Tibial artery (tissue), 4 donors: ENCODE results near the gene CMTM3.
"Not testable (repeated sequence)": the region's sequence is repeated elsewhere in the genome, so short reads cannot be mapped to it uniquely, and the experiment has no call there.

ENCODE experiments used
- DNase-seq, 2 donors: peaks; one replicate each; pipeline ENCODE4 v3.0.0-alpha.2; 2019
- H3K27ac ChIP-seq, 2 donors: fragments of 200-600 bp; sonication (generic) in 1 of 2; 1 replicate in 1 of 2; 2 replicates in 1 of 2; pipeline ENCODE4 v1.5.1; 2018 to 2019; ENCODE audit warnings: mild to moderate bottlenecking in 1 of 2
- H3K27me3 ChIP-seq, 2 donors: fragments of 200-600 bp; sonication (generic) in 1 of 2; one replicate each; pipeline versions ENCODE4 v1.5.1 to v1.6.0; 2016 to 2019
- H3K36me3 ChIP-seq, 3 donors: fragments of 200-600 bp; sonication (generic) in 2 of 3; one replicate each; pipeline ENCODE4 v1.5.1; 2016 to 2019; ENCODE audit warnings: mild to moderate bottlenecking in 2 of 3
- H3K4me1 ChIP-seq, 4 donors: fragments of 200-600 bp; sonication (generic) in 2 of 4; 1 replicate in 3 of 4; 2 replicates in 1 of 4; pipeline ENCODE4 v1.5.1; 2016 to 2019
- H3K4me3 ChIP-seq, 2 donors: fragments of 200-600 bp; sonication (generic) in 1 of 2; 1 replicate in 1 of 2; 2 replicates in 1 of 2; pipeline ENCODE4 v1.5.1; 2018 to 2019; ENCODE audit warnings: mild to moderate bottlenecking in 2 of 2
- H3K9me3 ChIP-seq, 3 donors: fragments of 200-600 bp; sonication (generic) in 1 of 3; one replicate each; pipeline ENCODE4 v1.5.1; 2016 to 2019
- intact Hi-C: fragments of 100-400 bp; cut with DNase I; formaldehyde crosslinking; loops from one replicate; pipeline ENCODE4 v1.15.0; 2023; ENCODE audit warnings: low total_unique reads
- TF ChIP-seq, protein P1 (sequence below), 2 experiments: fragments of 200-600 bp in 1 of 2; fragments of 450-650 bp in 1 of 2; IDR thresholded peaks; one replicate each; pipeline ENCODE4 v1.5.1; 2017 to 2019; ENCODE audit warnings: antibody characterized with exemption in 2 of 2, mild to moderate bottlenecking in 1 of 2, moderate library complexity in 1 of 2

CMTM3 gene

DNA sequence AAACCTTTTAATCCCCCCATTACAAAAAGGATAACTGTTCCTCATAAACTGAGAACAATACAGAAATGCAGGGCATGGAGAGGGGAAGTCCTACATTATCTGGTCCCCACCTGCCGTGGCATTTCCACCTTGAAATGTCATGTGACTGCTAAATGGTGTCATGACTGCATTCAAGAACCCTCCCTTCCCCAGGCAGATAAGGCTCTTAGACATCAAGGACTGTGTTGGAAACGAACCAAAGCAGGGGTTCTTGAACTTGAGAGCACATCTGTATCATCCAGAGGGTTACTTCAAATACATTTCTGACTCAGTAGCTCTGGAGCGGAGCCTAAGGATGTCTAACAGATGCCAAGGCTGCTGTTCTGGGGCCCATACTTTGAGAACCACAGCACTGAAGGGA, 18.4 kb downstream of the CMTM3 start:
- peaks cover 0 to 18% (median 10%) of the 10 kb centered on the region in 4 donors for H3K4me1 ChIP-seq
- TF ChIP-seq, protein P1, sequence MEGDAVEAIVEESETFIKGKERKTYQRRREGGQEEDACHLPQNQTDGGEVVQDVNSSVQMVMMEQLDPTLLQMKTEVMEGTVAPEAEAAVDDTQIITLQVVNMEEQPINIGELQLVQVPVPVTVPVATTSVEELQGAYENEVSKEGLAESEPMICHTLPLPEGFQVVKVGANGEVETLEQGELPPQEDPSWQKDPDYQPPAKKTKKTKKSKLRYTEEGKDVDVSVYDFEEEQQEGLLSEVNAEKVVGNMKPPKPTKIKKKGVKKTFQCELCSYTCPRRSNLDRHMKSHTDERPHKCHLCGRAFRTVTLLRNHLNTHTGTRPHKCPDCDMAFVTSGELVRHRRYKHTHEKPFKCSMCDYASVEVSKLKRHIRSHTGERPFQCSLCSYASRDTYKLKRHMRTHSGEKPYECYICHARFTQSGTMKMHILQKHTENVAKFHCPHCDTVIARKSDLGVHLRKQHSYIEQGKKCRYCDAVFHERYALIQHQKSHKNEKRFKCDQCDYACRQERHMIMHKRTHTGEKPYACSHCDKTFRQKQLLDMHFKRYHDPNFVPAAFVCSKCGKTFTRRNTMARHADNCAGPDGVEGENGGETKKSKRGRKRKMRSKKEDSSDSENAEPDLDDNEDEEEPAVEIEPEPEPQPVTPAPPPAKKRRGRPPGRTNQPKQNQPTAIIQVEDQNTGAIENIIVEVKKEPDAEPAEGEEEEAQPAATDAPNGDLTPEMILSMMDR (IDR thresholded peaks at IDR 0.05): no peak
- intact Hi-C loops: no loop called here

DNA sequence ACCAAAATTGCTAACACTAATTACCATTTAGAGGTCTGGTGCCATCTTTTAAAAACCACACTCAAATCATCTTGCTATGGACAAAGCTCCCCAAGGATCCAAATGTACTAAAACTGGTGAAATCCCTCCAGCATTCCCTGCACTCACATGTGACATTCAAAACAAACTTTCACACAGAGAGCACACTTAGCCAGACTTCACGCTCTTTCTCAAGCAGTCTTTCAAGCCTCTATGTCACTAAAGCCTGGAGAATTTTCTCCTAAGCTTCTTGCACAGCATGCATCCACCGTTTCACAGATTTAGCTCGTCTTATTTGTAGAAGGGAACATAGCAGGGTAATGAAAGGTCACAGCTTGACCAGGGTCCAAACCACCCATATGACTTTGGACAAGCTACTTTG, 19.3 kb downstream of the CMTM3 start:
- no peaks in the 10 kb centered on the region for H3K9me3 ChIP-seq

More for the DNA sequence above, 18.4 kb downstream of the CMTM3 start:
- Histone ChIP-seq H3K36me3 (peaks cover 0 to 23% (median 9%) of the 10 kb centered on the region in 3 donors), H3K4me3 (no peak overlapping the region), H3K9me3 (no peaks in the 10 kb centered on the region), H3K27me3 (no peaks in the 10 kb centered on the region), H3K27ac (no peak overlapping the region)
- peak in 1 of 2 donors; percentile 17 for DNase-seq

DNA sequence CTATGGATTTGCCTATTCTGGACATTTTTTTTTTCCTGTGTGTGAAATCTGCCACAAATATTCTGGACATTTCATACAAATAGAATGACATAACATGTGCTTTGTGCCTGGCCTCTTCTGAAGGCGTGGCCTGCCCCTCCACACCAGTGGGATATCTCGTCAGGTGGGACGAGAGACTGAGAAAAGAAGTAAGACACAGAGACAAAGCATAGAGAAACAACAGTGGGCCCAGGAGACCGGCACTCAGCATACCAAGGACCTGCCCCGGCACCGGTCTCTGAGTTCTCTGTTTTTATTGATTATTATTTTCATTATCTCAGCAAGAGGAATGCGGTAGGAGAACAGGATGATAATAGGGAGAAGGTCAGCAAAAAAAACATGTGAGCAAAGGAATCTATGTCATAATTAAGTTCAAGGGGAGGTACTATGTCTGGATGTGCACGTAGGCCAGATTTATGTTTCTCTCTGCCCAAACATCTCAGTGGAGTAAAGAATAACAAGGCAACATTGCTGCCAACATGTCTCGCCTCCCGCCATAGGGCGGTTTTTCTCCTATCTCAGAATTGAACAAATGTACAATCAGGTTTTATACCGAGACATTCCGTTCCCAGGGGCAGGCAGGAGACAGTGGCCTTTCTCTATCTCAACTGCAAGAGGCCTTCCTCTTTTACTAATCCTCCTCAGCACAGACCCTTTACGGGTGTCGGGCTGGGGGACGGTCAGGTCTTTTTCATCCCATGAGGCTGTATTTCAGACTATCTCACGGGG, 23.3 kb downstream of the CMTM3 start:
- H3K27ac ChIP-seq, H3K36me3 ChIP-seq, H3K27me3 ChIP-seq, H3K4me1 ChIP-seq, H3K9me3 ChIP-seq, intact Hi-C loops, H3K4me3 ChIP-seq: not testable (repeated sequence)
- DNase-seq: peak in 1 of 2 donors; percentile 39

More for the DNA sequence above, 19.3 kb downstream of the CMTM3 start:
- no peak overlapping the region for H3K4me3 ChIP-seq
- H3K27ac ChIP-seq: no peak overlapping the region
- intact Hi-C loops: no loop called here
- no peaks in the 10 kb centered on the region for H3K27me3 ChIP-seq
- no peak for DNase-seq
- peaks cover 0 to 10% (median 6%) of the 10 kb centered on the region in 4 donors for H3K4me1 ChIP-seq
- H3K36me3 ChIP-seq: peaks cover 0 to 23% (median 9%) of the 10 kb centered on the region in 3 donors
- TF ChIP-seq, protein P1 (IDR thresholded peaks at IDR 0.05): no peak

DNA sequence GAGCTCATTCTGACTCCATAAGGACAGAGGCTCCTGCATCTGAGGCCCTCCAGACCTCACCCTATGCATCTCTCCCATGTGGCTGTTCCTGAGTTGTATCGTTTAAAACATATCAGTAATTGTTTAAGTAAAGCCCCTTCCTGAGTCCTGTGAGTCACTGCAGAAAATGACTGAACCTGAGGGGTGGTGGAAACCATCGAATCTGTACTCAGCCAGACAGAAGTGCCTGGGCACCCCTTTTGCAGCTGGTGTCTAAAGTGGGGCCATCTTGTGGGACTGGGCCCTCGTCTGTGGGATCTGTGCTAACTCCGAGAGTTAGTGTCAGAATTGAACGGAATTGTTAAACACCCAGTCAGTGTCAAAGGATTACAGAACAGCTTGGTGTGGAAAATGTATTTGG, 25.4 kb downstream of the CMTM3 start:
- no peak for DNase-seq
- Histone ChIP-seq H3K4me3 (no peak overlapping the region), H3K36me3 (peaks cover 0 to 6% (median 0%) of the 10 kb centered on the region in 3 donors), H3K9me3 (no peaks in the 10 kb centered on the region), H3K4me1 (no peaks in the 10 kb centered on the region), H3K27me3 (no peaks in the 10 kb centered on the region), H3K27ac (no peak overlapping the region)
- intact Hi-C loops: no loop called here
- TF ChIP-seq, protein P1 (IDR thresholded peaks at IDR 0.05): no peak

DNA sequence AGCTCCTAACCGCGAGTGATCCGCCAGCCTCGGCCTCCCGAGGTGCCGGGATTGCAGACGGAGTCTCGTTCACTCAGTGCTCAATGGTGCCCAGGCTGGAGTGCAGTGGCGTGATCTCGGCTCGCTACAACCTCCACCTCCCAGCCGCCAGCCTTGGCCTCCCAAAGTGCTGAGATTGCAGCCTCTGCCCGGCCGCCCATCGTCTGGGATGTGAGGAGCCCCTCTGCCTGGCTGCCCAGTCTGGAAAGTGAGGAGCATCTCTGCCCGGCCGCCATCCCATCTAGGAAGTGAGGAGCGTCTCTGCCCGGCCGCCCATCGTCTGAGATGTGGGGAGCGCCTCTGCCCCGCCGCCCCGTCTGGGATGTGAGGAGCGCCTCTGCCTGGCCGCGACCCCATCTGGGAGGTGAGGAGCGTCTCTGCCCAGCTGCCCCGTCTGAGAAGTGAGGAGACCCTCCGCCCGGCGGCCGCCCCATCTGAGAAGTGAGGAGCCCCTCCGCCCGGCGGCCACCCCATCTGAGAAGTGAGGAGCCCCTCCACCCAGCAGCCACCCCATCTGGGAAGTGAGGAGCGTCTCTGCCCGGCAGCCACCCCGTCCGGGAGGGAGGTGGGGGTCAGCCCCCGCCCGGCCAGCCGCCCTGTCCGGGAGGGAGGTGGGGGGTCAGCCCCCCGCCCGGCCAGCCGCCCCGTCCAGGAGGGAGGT, 26.2 kb downstream of the CMTM3 start:
- intact Hi-C loops, H3K27ac ChIP-seq, H3K27me3 ChIP-seq, DNase-seq, H3K9me3 ChIP-seq, H3K4me1 ChIP-seq, H3K4me3 ChIP-seq: not testable (repeated sequence)
- H3K36me3 ChIP-seq: peaks cover 0 to 10% (median 0%) of the 10 kb centered on the region in 3 donors

DNA sequence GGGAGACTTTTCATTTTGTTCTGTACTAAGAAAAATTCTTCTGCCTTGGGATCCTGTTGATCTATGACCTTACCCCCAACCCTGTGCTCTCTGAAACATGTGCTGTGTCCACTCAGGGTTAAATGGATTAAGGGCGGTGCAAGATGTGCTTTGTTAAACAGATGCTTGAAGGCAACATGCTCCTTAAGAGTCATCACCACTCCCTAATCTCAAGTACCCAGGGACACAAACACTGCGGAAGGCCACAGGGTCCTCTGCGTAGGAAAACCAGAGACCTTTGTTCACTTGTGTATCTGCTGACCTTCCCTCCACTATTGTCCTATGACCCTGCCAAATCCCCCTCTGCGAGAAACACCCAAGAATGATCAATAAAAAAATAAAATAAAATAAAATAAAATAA, 27.1 kb downstream of the CMTM3 start:
- H3K36me3 ChIP-seq: peaks cover 0 to 10% (median 0%) of the 10 kb centered on the region in 3 donors
- intact Hi-C loops, H3K27me3 ChIP-seq, H3K27ac ChIP-seq, DNase-seq, H3K4me1 ChIP-seq, H3K9me3 ChIP-seq, H3K4me3 ChIP-seq: not testable (repeated sequence)

DNA sequence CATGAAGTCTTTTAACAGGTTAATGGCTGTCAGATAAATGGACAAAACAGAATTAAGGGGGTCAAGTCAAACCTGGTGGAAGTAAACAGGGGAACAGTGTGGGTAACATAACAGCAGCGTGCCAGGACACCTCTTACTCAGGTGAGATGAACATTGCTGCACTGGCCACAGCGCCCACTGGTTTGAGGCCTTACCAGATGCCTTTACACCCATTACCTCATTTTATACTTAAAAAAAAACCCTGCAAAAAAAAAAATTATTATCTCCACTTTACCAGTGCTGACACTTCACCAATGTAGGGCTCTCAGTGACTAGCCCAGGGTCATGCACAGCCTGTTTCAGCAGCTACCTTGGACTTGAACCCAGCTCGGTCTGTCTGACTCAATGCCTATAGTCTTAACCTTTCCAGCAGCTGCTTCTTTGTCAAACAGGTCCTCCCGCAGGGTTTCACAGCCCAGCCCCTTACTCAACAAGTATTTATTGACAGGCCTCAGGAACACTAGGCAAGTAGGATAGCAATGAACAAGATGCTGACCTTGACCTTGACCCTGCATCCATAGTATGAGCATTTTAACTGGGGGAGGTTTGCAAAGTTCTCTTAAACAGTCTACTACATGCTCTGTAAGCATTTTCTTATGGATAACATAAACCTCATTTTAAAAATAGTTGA, 30.2 kb downstream of the CMTM3 start:
- no peak for DNase-seq
- Histone ChIP-seq H3K4me3 (no peak overlapping the region), H3K36me3 (peaks cover 0 to 10% (median 0%) of the 10 kb centered on the region in 3 donors), H3K9me3 (no peaks in the 10 kb centered on the region), H3K4me1 (no peaks in the 10 kb centered on the region), H3K27ac (no peak overlapping the region), H3K27me3 (no peaks in the 10 kb centered on the region)
- TF ChIP-seq, protein P1 (IDR thresholded peaks at IDR 0.05): no peak
- intact Hi-C loops: no loop called here
